Measurements from ENCODE around the gene MMP21.
A peak's percentile ranks its signal among the peaks of the same experiment; 100 is the strongest.

Gene MMP21

GRCh38 chr10:125775491-125776106, at the start of gene MMP21:
Gene MMP21, minus strand, starts transcription at chr10:125775821. Its CDS starts 0 bp downstream, at chr10:125775821.
- no peak for DNase-seq (ENCODE audit: low read depth)
- no peak for TF ChIP-seq CTCF (conservative IDR thresholded peaks at IDR 0.05; ENCODE audit: low read length)
- H3K4me3 ChIP-seq (ENCODE audit: low read length) = no peak within 1 kb of the TSS

- peak; percentile 28 for DNase-seq (ENCODE audit: low read depth)
- no peak for TF ChIP-seq CTCF (conservative IDR thresholded peaks at IDR 0.05; ENCODE audit: low read length)
- H3K4me3 ChIP-seq (ENCODE audit: low read length) = peak overlapping the region; percentile 99
These were observed 49.1 kb upstream of the MMP21 start for GRCh38 chr10:125824736-125825135.

GRCh38 chr10:125823663-125824251, 48.1 kb upstream of the MMP21 start:
- no peak for TF ChIP-seq CTCF (conservative IDR thresholded peaks at IDR 0.05; ENCODE audit: low read length)
- H3K4me3 ChIP-seq (ENCODE audit: low read length) = peak overlapping the region; percentile 99
- no peak for DNase-seq (ENCODE audit: low read depth)

GRCh38 chr10:125822878-125823662, 47.4 kb upstream of the MMP21 start, which contains the start of the genes BCCIP and UROS:
Gene BCCIP, plus strand, starts transcription at chr10:125823546. Its CDS starts 12 bp downstream, at chr10:125823558.
Gene UROS, minus strand, starts transcription at chr10:125823258. Its CDS starts 6,759 bp downstream, at chr10:125816499.
- peak; percentile 86 for DNase-seq (ENCODE audit: low read depth)
- TF ChIP-seq CTCF (conservative IDR thresholded peaks at IDR 0.05; ENCODE audit: low read length) = no peak
- peak within 1 kb of the TSS; percentile 99 for H3K4me3 ChIP-seq (ENCODE audit: low read length)

GRCh38 chr10:125820701-125821100, 45.1 kb upstream of the MMP21 start:
- no peak for TF ChIP-seq CTCF (conservative IDR thresholded peaks at IDR 0.05; ENCODE audit: low read length)
- no peak for DNase-seq (ENCODE audit: low read depth)
- H3K4me3 ChIP-seq (ENCODE audit: low read length) = no peak overlapping the region

- H3K4me3 ChIP-seq (ENCODE audit: low read length) = no peak overlapping the region
- no peak for DNase-seq (ENCODE audit: low read depth)
- TF ChIP-seq CTCF (conservative IDR thresholded peaks at IDR 0.05; ENCODE audit: low read length) = no peak
These were observed 41.8 kb upstream of the MMP21 start for GRCh38 chr10:125817337-125817946.
